ENCODE data around the gene CA7.

CA7 gene

DNA sequence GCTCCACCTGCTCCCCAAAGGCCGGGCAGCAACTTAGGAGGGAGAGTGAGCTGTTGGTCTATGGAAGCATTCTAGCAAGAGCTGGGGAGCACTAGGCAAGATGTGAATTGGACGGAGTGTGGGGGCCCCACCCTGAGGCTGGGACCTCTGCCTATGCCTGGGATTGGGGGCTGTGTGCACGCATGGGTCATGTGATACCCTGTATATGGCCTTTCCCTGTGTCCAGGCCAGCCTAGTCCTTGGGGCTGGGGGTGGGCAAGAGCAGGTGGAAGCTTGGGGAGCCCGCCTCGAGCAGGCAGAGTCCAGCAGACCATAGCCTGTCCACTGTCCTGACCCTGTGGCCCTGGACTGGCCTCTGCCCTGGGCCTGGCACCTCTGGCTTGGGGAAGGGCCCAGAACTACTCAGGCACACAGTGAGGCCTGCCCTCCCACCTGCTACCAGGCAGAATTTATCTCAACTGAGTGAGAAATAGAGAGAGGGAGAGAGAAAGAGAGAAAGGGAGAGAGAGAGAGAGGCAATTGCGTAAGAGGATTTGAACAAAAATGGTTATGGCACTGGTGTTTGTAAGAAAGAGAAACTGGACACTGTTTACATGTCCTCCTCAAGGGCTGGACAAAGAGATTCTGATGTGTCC lies 55.2 kb downstream of the CA7 start:
- DNase-seq = no peak

DNA sequence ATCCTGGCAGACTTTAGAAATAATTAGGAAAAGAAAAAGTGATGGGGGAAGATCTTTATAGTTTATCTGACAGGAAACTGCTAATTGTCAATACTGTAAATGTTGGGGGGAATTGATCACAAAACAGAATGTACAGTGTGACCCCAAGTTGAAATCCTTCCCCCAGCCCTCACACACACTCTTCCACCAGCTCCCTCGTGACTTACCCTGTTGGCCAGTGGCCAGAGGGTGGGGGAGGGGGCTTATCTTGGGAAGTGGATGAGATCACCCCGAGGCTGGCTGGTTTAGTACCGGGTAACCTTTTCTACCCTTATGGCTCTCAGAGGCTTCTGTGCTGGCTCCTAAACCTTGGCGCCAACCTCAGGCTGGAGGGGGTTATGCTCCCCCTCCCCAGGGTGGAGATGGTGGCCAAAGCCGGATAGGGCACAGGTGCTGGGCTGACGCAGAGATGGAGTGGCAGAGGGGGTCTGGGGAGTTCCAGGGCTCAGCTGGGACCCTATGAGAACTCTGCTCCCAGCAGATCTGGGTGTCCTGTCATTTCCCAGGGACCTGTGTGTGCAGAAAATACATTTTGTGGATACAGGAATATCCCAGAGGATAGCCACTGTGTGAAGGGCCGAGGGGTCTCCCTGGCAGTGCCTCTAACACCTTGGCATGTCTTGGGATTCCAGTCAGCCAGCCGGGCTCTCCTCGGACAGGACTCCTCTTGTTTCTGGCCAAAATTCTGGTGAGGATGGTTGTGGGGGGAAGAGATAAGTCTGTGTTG lies 55.9 kb downstream of the CA7 start:
- no peak for DNase-seq

DNA sequence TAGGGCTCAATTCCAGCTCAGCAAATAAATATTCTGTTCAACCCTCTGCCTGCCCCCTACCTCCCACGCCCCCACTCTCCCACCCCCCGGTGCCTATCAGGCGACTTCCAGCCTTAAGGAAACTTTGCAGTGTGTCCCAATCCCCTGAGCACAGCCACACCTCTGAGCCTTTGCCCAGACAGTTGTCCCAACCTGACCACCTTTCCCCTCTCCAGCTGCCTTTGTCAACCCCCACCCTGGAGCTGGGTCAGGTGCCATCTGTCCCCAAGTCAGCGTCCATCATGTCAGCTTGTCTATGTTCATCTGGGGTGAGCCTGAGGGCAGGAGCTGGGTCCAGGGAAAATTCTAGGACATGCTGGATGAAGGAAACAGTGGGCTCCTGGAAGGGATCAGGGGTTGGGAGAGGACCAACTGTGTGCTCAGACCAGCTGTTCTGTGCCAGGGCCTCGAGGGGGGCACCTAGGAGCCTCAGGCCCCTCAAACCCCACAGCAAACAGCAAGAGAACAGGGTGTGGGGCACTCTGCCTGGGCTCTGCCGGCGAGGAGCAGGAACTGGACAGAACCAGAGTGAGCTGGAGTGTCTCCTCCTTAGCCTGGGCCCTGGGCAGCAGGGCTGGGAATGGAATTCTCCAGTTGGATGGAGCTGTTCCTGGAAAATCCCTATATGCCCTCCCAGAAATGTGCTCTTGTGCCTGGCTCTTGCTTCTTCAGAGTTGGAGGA lies 56.7 kb downstream of the CA7 start:
- DNase-seq = no peak

DNA sequence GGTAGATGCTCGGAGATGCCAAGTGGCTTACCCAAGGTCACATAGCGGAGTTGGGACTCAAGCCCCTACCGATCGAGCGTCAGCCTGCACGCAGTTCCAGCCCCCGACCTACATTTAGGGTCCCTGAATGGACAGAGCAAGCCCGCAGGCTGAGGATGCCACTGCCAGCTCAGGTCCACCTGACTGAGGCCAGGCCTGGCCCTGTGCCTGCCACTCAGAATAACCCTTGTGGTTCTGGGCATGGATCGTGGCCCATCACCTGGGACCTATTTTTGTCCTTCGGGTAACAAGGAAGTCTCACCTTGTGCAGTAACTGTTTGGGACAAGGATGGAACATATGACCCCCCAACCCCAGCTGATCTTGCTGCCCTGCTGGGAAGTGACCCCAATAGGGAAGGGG lies 57.4 kb downstream of the CA7 start:
- no peak for DNase-seq

DNA sequence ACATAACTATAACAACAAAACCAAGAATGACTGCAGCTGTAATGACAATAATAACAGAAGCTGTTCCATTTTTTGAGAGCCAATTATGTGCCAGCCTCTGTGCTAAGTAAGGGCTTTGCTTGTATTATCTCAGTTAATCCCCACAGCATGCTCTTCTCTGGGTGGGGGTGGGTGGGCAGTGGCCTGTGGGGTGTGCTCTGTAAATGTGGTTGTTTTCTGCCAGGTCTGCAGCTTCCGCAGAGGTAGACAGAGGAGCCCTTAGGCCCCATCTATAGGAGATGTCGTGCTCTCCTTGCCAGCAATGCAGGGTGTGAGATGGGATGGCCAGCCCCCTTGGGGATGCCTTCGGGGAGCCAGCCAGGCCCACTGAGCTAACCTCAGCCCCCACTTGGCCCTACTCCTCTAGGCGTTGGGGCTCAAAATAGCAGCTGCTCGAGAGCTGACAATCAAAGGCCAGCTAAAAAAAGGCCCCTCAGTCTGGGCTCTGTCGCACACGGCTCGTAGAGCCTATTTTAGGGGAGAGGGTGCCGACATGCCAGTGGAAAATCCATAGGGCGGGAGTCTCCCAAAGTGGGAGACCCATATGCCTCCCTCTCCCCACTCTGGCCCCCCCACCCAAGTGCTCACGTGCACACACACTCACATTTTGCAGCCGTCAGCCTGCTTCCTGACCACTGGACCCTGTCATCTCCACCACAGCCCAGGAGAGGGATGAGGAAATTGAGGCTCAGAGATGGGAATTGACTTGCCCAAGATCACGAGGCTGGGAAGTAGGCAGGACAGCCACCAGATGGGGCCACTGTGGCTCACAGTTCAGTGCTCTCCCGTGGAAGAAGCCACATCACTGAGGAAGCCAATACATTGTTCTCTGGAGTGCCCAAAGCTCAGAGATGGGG lies 58.7 kb downstream of the CA7 start:
- no peak for DNase-seq
